ENCODE results near the gene ZBTB34.

- TF ChIP-seq CTCF (IDR thresholded peaks at IDR 0.05; ENCODE audit: poor library complexity, severe bottlenecking) (no peak), RAD21 (conservative IDR thresholded peaks at IDR 0.05) (no peak), EP300 (conservative IDR thresholded peaks at IDR 0.05; ENCODE audit: poor library complexity, severe bottlenecking) (no peak), TAF1 (IDR thresholded peaks at IDR 0.05; ENCODE audit: low read depth) (no peak), REST (IDR thresholded peaks at IDR 0.05; ENCODE audit: borderline replicate concordance) (no peak)
Observed at GRCh38 chr9:126875756-126876510, 15.5 kb downstream of the ZBTB34 start.
